Neuronal stem cell (in vitro differentiated cells): ENCODE measurements around the gene EIPR1.

Experiments used
- DNase-seq: peaks from one replicate; pipeline ENCODE4 v3.0.0-alpha.2; 2013; ENCODE audit warnings: low spot score
- H2AFZ ChIP-seq: one replicate; pipeline ENCODE4 v1.6.1; 2013; ENCODE audit warnings: mild to moderate bottlenecking, low read length, inconsistent platforms
- H2AK5ac ChIP-seq: 2 replicates; pipeline ENCODE4 v1.6.1; 2013; ENCODE audit warnings: low read depth, mild to moderate bottlenecking, inconsistent platforms, low read length, moderate library complexity, mixed read lengths
- H2BK120ac ChIP-seq: 2 replicates; pipeline ENCODE4 v1.6.1; 2013; ENCODE audit warnings: low read depth, mild to moderate bottlenecking, inconsistent platforms, low read length, moderate library complexity, mixed read lengths
- H2BK12ac ChIP-seq: one replicate; pipeline ENCODE4 v1.6.1; 2013; ENCODE audit warnings: low read length, inconsistent platforms
- H2BK15ac ChIP-seq: 2 replicates; pipeline ENCODE4 v1.6.1; 2013; ENCODE audit warnings: mild to moderate bottlenecking, low read length, inconsistent platforms, mixed read lengths
- H2BK5ac ChIP-seq: one replicate; pipeline ENCODE4 v1.6.1; 2013; ENCODE audit warnings: inconsistent platforms, mild to moderate bottlenecking, low read length, moderate library complexity
- H3K14ac ChIP-seq: one replicate; pipeline ENCODE4 v1.6.1; 2013; ENCODE audit warnings: low read length, inconsistent platforms
- H3K18ac ChIP-seq: 2 replicates; pipeline ENCODE4 v1.6.1; 2013; ENCODE audit warnings: low read length, inconsistent platforms
- H3K23ac ChIP-seq: 2 replicates; pipeline ENCODE4 v1.6.1; 2013; ENCODE audit warnings: low read depth, mild to moderate bottlenecking, mixed read lengths, low read length, inconsistent platforms; ENCODE audit not compliant: poor library complexity
- H3K27ac ChIP-seq: replicated peaks from 3 replicates; pipeline ENCODE4 v1.5.1; 2013; ENCODE audit warnings: low read length, inconsistent platforms
- H3K27me3 ChIP-seq, 3 experiments: 2 replicates each; pipeline ENCODE4 v1.6.1; 2013; ENCODE audit warnings: low read length in 3 of 3, mild to moderate bottlenecking in 2 of 3, inconsistent platforms in 1 of 3, low read depth in 1 of 3, mixed read lengths in 1 of 3, moderate library complexity in 1 of 3; ENCODE audit not compliant: control insufficient read depth in 3 of 3, insufficient read depth in 3 of 3
- H3K36me3 ChIP-seq, 2 donors: replicated peaks in 1 of 2; 2 replicates each; pipeline ENCODE4 v1.6.1; 2013; ENCODE audit warnings: low read length in 2 of 2; ENCODE audit not compliant: control insufficient read depth in 2 of 2, insufficient read depth in 2 of 2
- H3K4ac ChIP-seq: 2 replicates; pipeline ENCODE4 v1.6.1; 2013; ENCODE audit warnings: inconsistent platforms, mild to moderate bottlenecking, low read length, moderate library complexity
- H3K4me1 ChIP-seq, 2 donors: 1 replicate in 1 of 2; 2 replicates in 1 of 2; pipeline ENCODE4 v1.6.1; 2013; ENCODE audit warnings: low read length in 2 of 2, low read depth in 1 of 2; ENCODE audit not compliant: control insufficient read depth in 2 of 2, insufficient read depth in 1 of 2
- H3K4me2 ChIP-seq: one replicate; pipeline ENCODE4 v1.6.1; 2013; ENCODE audit warnings: mild to moderate bottlenecking, low read length, inconsistent platforms; ENCODE audit not compliant: insufficient read depth, poor library complexity, severe bottlenecking
- H3K4me3 ChIP-seq, 2 donors: 2 replicates each; pipeline ENCODE4 v1.5.1; 2013; ENCODE audit warnings: low read length in 2 of 2, mild to moderate bottlenecking in 2 of 2, inconsistent platforms in 1 of 2, moderate library complexity in 1 of 2
- H3K79me1 ChIP-seq: one replicate; pipeline ENCODE4 v1.6.1; 2013; ENCODE audit warnings: low read depth, mild to moderate bottlenecking, inconsistent platforms, low read length, moderate library complexity
- H3K9ac ChIP-seq: one replicate; pipeline ENCODE4 v1.6.1; 2013; ENCODE audit warnings: mild to moderate bottlenecking, low read depth, low read length, inconsistent platforms; ENCODE audit not compliant: poor library complexity
- H3K9me3 ChIP-seq, 2 donors: replicated peaks in 1 of 2; 2 replicates each; pipeline versions ENCODE3 to v1.6.1; 2013; ENCODE audit warnings: low read length in 2 of 2, mild to moderate bottlenecking in 2 of 2, inconsistent platforms in 1 of 2, low read depth in 1 of 2, mixed read lengths in 1 of 2, moderate library complexity in 1 of 2; ENCODE audit not compliant: control insufficient read depth in 2 of 2, insufficient read depth in 1 of 2
- H4K8ac ChIP-seq: one replicate; pipeline ENCODE4 v1.6.1; 2013; ENCODE audit warnings: low read depth, mild to moderate bottlenecking, inconsistent platforms, low read length, moderate library complexity
- H4K91ac ChIP-seq: one replicate; pipeline ENCODE4 v1.6.1; 2013; ENCODE audit warnings: low read length, low read depth, mild to moderate bottlenecking, inconsistent platforms; ENCODE audit not compliant: poor library complexity
- WGBS, 2 donors: extraction: QIAGEN DNeasy Blood & Tissue Kit; methylation state at CpG; one replicate each; pipeline ENCODE4 v1.1.7; 2013; ENCODE audit warnings: missing lambda C conversion rate in 2 of 2, mixed read lengths in 1 of 2; ENCODE audit not compliant: insufficient read length in 2 of 2, insufficient replicate concordance in 1 of 2; ENCODE audit errors: extremely low coverage in 2 of 2; 5-methylcytosine and 5-hydroxymethylcytosine counted together

EIPR1 gene

GRCh38 chr2:3265981-3266924 lies 111.4 kb downstream of the EIPR1 start:
- Histone ChIP-seq H4K8ac (no peak overlapping the region), H3K4ac (peak overlapping the region; percentile 81), H2BK12ac (peak overlapping the region; percentile 77), H3K18ac (peak overlapping the region; percentile 97), H4K91ac (no peak overlapping the region), H3K9me3 (peaks cover under 1 to 6% of the 10 kb centered on the region in 2 donors), H2AK5ac (peak overlapping the region; percentile 85), H3K4me1 (peaks cover 19 to 23% of the 10 kb centered on the region in 2 donors), H2BK5ac (peak overlapping the region; percentile 45), H3K4me3 (no peak overlapping the region), H3K4me2 (peak overlapping the region; percentile 56), H3K14ac (peak overlapping the region; percentile 25), H3K9ac (peak overlapping the region; percentile 78), H3K27ac (no peak overlapping the region), H3K27me3 (peaks cover 0 to 60% (median 0%) of the 10 kb centered on the region in 3 experiments), H2AFZ (no peak overlapping the region), H3K79me1 (no peaks in the 10 kb centered on the region), H3K36me3 (no peaks in the 10 kb centered on the region), H2BK15ac (no peak overlapping the region), H3K23ac (peak overlapping the region; percentile 29), H2BK120ac (peak overlapping the region; percentile 56)
- DNase-seq, result peak; percentile 88
- WGBS, 2 donors, result no CpG with 5 or more reads among the region's 20 CpGs

DNA sequence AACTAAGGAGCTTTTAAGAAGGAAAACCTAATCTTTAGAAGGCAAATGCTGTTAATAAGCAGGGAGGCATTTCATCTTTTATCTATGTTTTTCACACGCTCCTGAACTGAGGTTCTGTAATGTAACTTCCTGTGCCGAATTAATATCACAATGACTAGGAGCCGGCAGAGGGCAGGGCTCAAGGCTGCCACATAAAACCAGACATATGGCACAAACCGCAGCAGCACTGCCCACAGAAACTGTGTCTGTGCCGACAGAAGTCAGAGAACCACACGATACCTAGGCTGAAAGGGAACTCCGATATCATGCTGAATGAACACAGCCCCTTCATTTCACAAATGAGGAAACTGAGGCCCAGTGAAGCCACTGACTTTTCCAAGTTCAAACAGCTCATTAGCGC lies 112.1 kb downstream of the EIPR1 start:
- no peak overlapping the region for H2BK5ac ChIP-seq
- peaks cover 0 to 64% (median 0%) of the 10 kb centered on the region in 3 experiments for H3K27me3 ChIP-seq
- H4K91ac ChIP-seq, result no peak overlapping the region
- H3K14ac ChIP-seq, result no peak overlapping the region
- H3K4ac ChIP-seq, result no peak overlapping the region
- no peak overlapping the region for H2BK120ac ChIP-seq
- H2BK15ac ChIP-seq, result no peak overlapping the region
- no peaks in the 10 kb centered on the region for H3K36me3 ChIP-seq
- peaks cover 19 to 23% of the 10 kb centered on the region in 2 donors for H3K4me1 ChIP-seq
- no peak overlapping the region for H2BK12ac ChIP-seq
- no CpG with 5 or more reads among the region's 8 CpGs for WGBS, 2 donors
- no peak overlapping the region for H3K23ac ChIP-seq
- peaks cover 0 to 6% of the 10 kb centered on the region in 2 donors for H3K9me3 ChIP-seq
- H3K4me2 ChIP-seq, result peak overlapping the region; percentile 56
- no peak for DNase-seq
- no peak overlapping the region for H2AFZ ChIP-seq
- H2AK5ac ChIP-seq, result no peak overlapping the region
- no peaks in the 10 kb centered on the region for H3K79me1 ChIP-seq
- no peak overlapping the region for H4K8ac ChIP-seq
- no peak overlapping the region for H3K27ac ChIP-seq
- no peak overlapping the region for H3K18ac ChIP-seq
- no peak overlapping the region for H3K9ac ChIP-seq
- H3K4me3 ChIP-seq, result no peak overlapping the region

GRCh38 chr2:3264010-3264744 lies 113.4 kb downstream of the EIPR1 start:
- Histone ChIP-seq H4K91ac (no peak overlapping the region), H2BK5ac (no peak overlapping the region), H3K23ac (no peak overlapping the region), H2BK12ac (no peak overlapping the region), H3K9me3 (peaks cover 0 to 4% of the 10 kb centered on the region in 2 donors), H2AK5ac (no peak overlapping the region), H3K27me3 (peaks cover 0 to 61% (median 0%) of the 10 kb centered on the region in 3 experiments), H3K79me1 (no peaks in the 10 kb centered on the region), H2BK15ac (no peak overlapping the region), H2AFZ (no peak overlapping the region), H3K36me3 (no peaks in the 10 kb centered on the region), H3K9ac (no peak overlapping the region), H3K14ac (no peak overlapping the region), H2BK120ac (no peak overlapping the region), H3K4me1 (peaks cover 19 to 23% of the 10 kb centered on the region in 2 donors), H3K18ac (no peak overlapping the region), H3K4me2 (no peak overlapping the region), H4K8ac (no peak overlapping the region), H3K4me3 (no peak overlapping the region), H3K27ac (no peak overlapping the region), H3K4ac (no peak overlapping the region)
- 100% methylated on average over 1 of the region's 12 CpGs; no CpG with 5 or more reads in 1 of the 2 donors for WGBS, 2 donors
- DNase-seq, result no peak

DNA sequence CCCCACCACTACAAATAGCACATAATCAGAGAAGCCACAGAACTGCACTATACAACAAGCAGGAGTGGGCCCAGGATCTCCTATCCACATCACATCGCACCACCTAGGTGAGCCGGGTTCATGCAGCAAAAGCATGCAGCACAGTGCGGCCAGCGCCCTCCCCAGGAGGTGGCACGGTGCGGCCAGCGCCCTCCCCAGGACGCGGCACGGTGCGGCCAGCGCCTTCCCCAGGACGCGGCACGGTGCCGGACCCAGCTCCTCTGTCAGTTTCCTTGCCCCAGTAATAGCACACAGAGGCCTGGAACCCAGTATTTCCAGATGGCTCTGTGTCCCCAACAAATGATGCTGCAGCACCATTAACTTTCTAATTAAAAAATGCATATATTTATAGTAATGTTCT lies 114.1 kb downstream of the EIPR1 start:
- Histone ChIP-seq H3K79me1 (no peaks in the 10 kb centered on the region), H2AFZ (no peak overlapping the region), H3K36me3 (no peaks in the 10 kb centered on the region), H3K18ac (peak overlapping the region; percentile 77), H2BK12ac (peak overlapping the region; percentile 64), H3K4me1 (peaks cover 19 to 23% of the 10 kb centered on the region in 2 donors), H3K4me2 (no peak overlapping the region), H3K4ac (no peak overlapping the region), H3K27ac (no peak overlapping the region), H3K4me3 (no peak overlapping the region), H3K9ac (no peak overlapping the region), H3K14ac (no peak overlapping the region), H2AK5ac (no peak overlapping the region), H2BK15ac (no peak overlapping the region), H4K91ac (no peak overlapping the region), H3K23ac (no peak overlapping the region), H2BK5ac (no peak overlapping the region), H2BK120ac (no peak overlapping the region), H3K27me3 (peaks cover 0 to 55% (median 0%) of the 10 kb centered on the region in 3 experiments), H3K9me3 (peaks cover 0 to 4% of the 10 kb centered on the region in 2 donors), H4K8ac (no peak overlapping the region)
- DNase-seq, result no peak
- WGBS, 2 donors, result no CpG with 5 or more reads among the region's 16 CpGs
